ENCODE measurements around the gene SHANK3. TPM values are rescaled to one million over a fixed set of nuclear protein-coding genes. Genes with fewer than 3 reads are reported as not detected.

Gene SHANK3
- total and polyA plus RNA-seq, 2 of the 8 experiments (the other 6 are each of a cell fraction or from before 2014, with no cell fraction given) = 1.5 to 6.0 TPM

DNA sequence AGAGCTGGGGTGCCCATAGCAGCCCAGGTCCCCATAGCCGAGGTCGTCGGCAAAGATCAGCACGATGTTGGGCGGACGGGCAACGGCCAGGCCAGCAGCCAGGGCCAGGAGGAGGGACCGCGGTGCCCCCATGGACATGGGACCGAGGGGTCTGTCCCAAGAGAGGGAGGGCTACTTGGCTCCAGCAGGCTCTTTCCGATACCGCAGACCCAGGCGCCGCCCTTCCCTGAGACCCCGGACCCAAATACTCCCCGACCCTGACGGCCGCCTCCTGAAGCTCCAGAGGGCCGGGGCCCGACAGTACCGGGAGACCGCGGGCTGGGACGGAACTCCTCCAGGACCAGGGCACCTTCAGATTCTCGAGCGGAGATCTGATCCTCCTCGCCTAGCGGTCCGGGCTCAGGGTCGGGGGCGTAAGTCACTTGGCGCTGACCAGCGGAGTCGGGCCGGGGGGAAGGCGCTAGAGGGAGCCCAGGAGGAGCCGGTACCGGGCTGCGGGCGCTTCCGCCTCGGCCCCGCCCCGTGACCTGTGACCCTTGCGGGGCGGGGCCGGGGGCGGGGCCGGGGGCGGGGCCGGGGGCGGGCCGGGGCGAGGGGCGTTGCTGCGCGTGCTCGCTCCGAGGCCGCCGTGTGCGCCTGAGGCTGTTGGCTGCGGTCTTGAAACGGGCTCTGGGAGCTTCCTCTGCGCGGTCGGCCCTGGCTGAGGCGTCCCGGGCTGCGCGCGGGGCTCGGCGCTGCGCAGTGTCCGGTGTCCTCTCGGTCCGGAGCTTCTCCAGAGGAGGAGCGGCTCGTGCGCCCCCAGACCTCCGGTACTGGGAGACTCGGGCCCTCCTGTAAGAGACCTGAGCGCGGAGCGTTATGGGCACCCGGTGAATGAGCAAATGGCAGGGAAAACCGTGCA, 44.7 kb upstream of the SHANK3 start, which contains the start of gene ARSA:
TSS of gene ARSA (minus strand) at position 511 of the 901 bp plus-strand sequence. CDS start at position 138, 373 bp downstream.
- Histone ChIP-seq H3K27me3 (replicated peaks in 1 of 4; ENCODE audit: control insufficient read depth in 3 of 4, extremely low read depth in 1 of 4, insufficient read depth in 3 of 4, low read length in 3 of 4) (peaks cover 0 to 10% (median 5%) of the 10 kb centered on the region in 4 experiments; a peak in 4 of 7 replicates), H3K23ac (ENCODE audit: insufficient read length) (no peak within 1 kb of the TSS), H3K9ac (replicated peaks in 1 of 4; ENCODE audit: extremely low read depth in 1 of 4, low read depth in 3 of 4, low read length in 3 of 4) (peak within 1 kb of the TSS in 3 of 4 experiments; percentile 20 to 52 (median 48); a peak in 5 of 7 replicates), H2BK20ac (ENCODE audit: low read length) (peak within 1 kb of the TSS; percentile 29; the same call in 1 of the 2 replicates), H3K23me2 (ENCODE audit: low read depth, low read length) (peaks cover 11% of the 10 kb centered on the region; the same call in 1 of the 2 replicates), H2BK5ac (ENCODE audit: low read depth, low read length) (no peak within 1 kb of the TSS), H4K8ac (ENCODE audit: extremely low read depth, insufficient read depth, low read length) (peak within 1 kb of the TSS; percentile 85), H4K5ac (ENCODE audit: insufficient read length, low read depth, low read length) (peak within 1 kb of the TSS; percentile 2), H3K4ac (replicated peaks; ENCODE audit: insufficient read length, low read depth, low read length) (peak within 1 kb of the TSS; percentile 91), H2BK120ac (replicated peaks; ENCODE audit: low read depth, low read length) (peak within 1 kb of the TSS; percentile 47), H3K9me3 (ENCODE audit: insufficient read depth in 2 of 2, low read depth in 1 of 2, low read length in 1 of 2) (no peaks in the 10 kb centered on the region), H3K4me3 (ENCODE audit: extremely low read depth in 1 of 4, insufficient read depth in 2 of 4, low read depth in 3 of 4, low read length in 4 of 4) (peak within 1 kb of the TSS; percentile 60 to 76 (median 76)), H4K20me1 (replicated peaks in 1 of 2; ENCODE audit: control insufficient read depth in 1 of 2, insufficient read depth in 2 of 2, low read length in 2 of 2) (peaks cover 0 to 12% of the 10 kb centered on the region in 2 experiments), H3K36me3 (ENCODE audit: control insufficient read depth in 2 of 4, insufficient read depth in 4 of 4, low read length in 3 of 4) (no peaks in the 10 kb centered on the region), H3K4me1 (replicated peaks in 1 of 4; ENCODE audit: control insufficient read depth in 3 of 4, insufficient read depth in 4 of 4, low read length in 3 of 4) (peaks cover 0 to 9% (median 6%) of the 10 kb centered on the region in 4 experiments; a peak in 5 of 7 replicates), H2BK12ac (ENCODE audit: low read depth, low read length) (peak within 1 kb of the TSS; percentile 21; the same call in 1 of the 2 replicates), H3K56ac (replicated peaks; ENCODE audit: insufficient read length, low read depth, low read length) (peak within 1 kb of the TSS; percentile 86), H4K91ac (replicated peaks; ENCODE audit: insufficient read length, low read length) (peak within 1 kb of the TSS; percentile 88), H3K14ac (ENCODE audit: insufficient read length) (peak within 1 kb of the TSS; percentile 72), H2BK15ac (ENCODE audit: low read length) (peak within 1 kb of the TSS; percentile 48; the same call in 1 of the 2 replicates), H3K79me2 (ENCODE audit: control insufficient read depth in 1 of 2, insufficient read depth in 2 of 2, low read length in 2 of 2) (no peaks in the 10 kb centered on the region), H3K27ac (ENCODE audit: low read depth, low read length) (no peak within 1 kb of the TSS), H2AK5ac (ENCODE audit: low read depth, low read length) (peak within 1 kb of the TSS; percentile 93), H3K18ac (ENCODE audit: extremely low read depth, low read length) (peak within 1 kb of the TSS; percentile 75; the same call in 1 of the 2 replicates), H2AFZ (ENCODE audit: low read length) (peak within 1 kb of the TSS; percentile 77), H3K79me1 (ENCODE audit: low read depth, low read length) (peaks cover 4% of the 10 kb centered on the region), H3K4me2 (ENCODE audit: insufficient read depth in 1 of 2, low read depth in 2 of 2, low read length in 2 of 2) (peak within 1 kb of the TSS; percentile 90 to 99)
- CTCF ChIA-PET (ENCODE audit: partially characterized antibody) = interaction anchor here (0.9 to 15.7 kb wide), 12 partner anchors 11 to 94 kb away, joined by 3 to 281 read pairs (median 4); partner anchors contain the start of genes CHKB and SYCE3
- DNase-seq (ENCODE audit: low read depth in 1 of 2, low spot score in 2 of 2) (peak in 1 of 2 experiments; percentile 79), FAIRE-seq (no peak)
- 3% methylated on average over 48 of the region's 88 CpGs; no CpG with 5 or more reads in 1 of the 2 experiments for WGBS, 2 experiments (ENCODE audit: extremely low coverage in 1 of 2, insufficient coverage in 1 of 2, insufficient read length in 1 of 2, insufficient replicate concordance in 2 of 2, low coverage in 1 of 2, low lambda C conversion rate in 2 of 2, missing lambda C conversion rate in 1 of 2)
- POLR2A ChIA-PET (ENCODE audit: partially characterized antibody) = interaction anchor here (0.9 to 1.4 kb wide), 5 partner anchors 13 to 71 kb away, joined by 3 to 8 read pairs (median 4); partner anchors contain the start of genes CHKB and SHANK3
- TF ChIP-seq TAF7 (optimal IDR thresholded peaks at IDR 0.05; ENCODE audit: borderline replicate concordance, low read depth, low read length) (peak; percentile 27), JUN (IDR thresholded peaks at IDR 0.05; ENCODE audit: low read depth, low read length) (no peak), TAF1 (IDR thresholded peaks at IDR 0.05; ENCODE audit: low read depth, low read length) (peak; percentile 68), SUZ12 (IDR thresholded peaks at IDR 0.05; ENCODE audit: low read length) (0 out of 2 replicates have a peak, but pooled peaks have one; percentile 29), BCL11A (IDR thresholded peaks at IDR 0.05; ENCODE audit: low read depth in 2 of 2, low read length in 2 of 2) (no peak), CHD2 (IDR thresholded peaks at IDR 0.05; ENCODE audit: low read length) (no peak), SIN3A (conservative IDR thresholded peaks at IDR 0.05 in 1 of 2, IDR thresholded peaks at IDR 0.05 in 1 of 2; ENCODE audit: low read depth in 1 of 2, low read length in 2 of 2) (0 out of 4 replicates have a peak, but pooled peaks have one; percentile 18 to 50), SP1 (IDR thresholded peaks at IDR 0.05; ENCODE audit: low read depth, low read length) (peak; percentile 60; the same call in 1 of the 2 replicates), KDM4A (IDR thresholded peaks at IDR 0.05; ENCODE audit: low read depth, low read length, severe bottlenecking) (peak; percentile 91)
- TF ChIP-seq, protein P1, sequence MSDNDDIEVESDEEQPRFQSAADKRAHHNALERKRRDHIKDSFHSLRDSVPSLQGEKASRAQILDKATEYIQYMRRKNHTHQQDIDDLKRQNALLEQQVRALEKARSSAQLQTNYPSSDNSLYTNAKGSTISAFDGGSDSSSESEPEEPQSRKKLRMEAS (IDR thresholded peaks at IDR 0.05) = peak; percentile 89
